K562 (cell line): Measurements from ENCODE around the gene TMEFF2. TPM values are rescaled to one million over a fixed set of nuclear protein-coding genes. Genes with fewer than 3 reads are reported as not detected.

ENCODE experiments used
- ATAC-seq: fragments of 200-7000 bp; cut with Tn5 transposase; 3 replicates; pipeline ENCODE4 v1.9.1; 2020; ENCODE audit warnings: moderate library complexity
- BruUV-seq: library from RNA; stranded (reverse); fragments of 400-500 nt; replicated peaks from 2 replicates; lab custom pipeline; 2021; lab: Mats Ljungman, UMichigan
- CTCF ChIA-PET: fragments of 300-600 bp; formaldehyde crosslinking; extraction: SDS; loops from one replicate; lab custom pipeline; 2021; ENCODE audit warnings: low intra/inter-chr PET ratio; lab: Yijun Ruan, JAX
- POLR2A ChIA-PET: fragments of 300-600, 350-650 bp; sonication (Branson Sonifier 250); formaldehyde crosslinking; extraction: SDS; loops from one replicate; lab custom pipeline; 2021; ENCODE audit warnings: antibody characterized with exemption, inconsistent platforms; lab: Yijun Ruan, JAX
- DNase-seq, 4 experiments: peaks; one replicate each; pipeline versions ENCODE4 v3.0.0 to v3.0.0-alpha.2; 2011 to 2018; ENCODE audit warnings: low spot score in 3 of 4, mixed read lengths in 3 of 4; ENCODE audit errors: extremely low read depth in 1 of 4
- FAIRE-seq: peaks from 2 replicates; lab custom pipeline; 2011; peaks lifted over from hg19 to GRCh38; lab: Jason Lieb, UNC
- H2AFZ ChIP-seq: 2 replicates; pipeline ENCODE4 v1.6.0; 2011; ENCODE audit warnings: low read depth, low read length, control low read depth, inconsistent platforms
- H3K27ac ChIP-seq: fragments of 200-600 bp; 3 replicates; pipeline ENCODE4 v1.8.0; 2011; ENCODE audit warnings: low read depth, mild to moderate bottlenecking, control low read depth, inconsistent platforms, low read length, moderate library complexity, mixed read lengths; ENCODE audit errors: extremely low read depth
- H3K27me3 ChIP-seq, 2 experiments: fragments of 300-600 bp in 1 of 2; 2 replicates in 1 of 2; 3 replicates in 1 of 2; pipeline versions ENCODE4 v1.6.0 to v1.8.0; 2011; ENCODE audit warnings: inconsistent platforms in 2 of 2, low read length in 2 of 2, mild to moderate bottlenecking in 1 of 2, mixed read lengths in 1 of 2, moderate library complexity in 1 of 2; ENCODE audit not compliant: control insufficient read depth in 2 of 2, insufficient read depth in 2 of 2
- H3K36me3 ChIP-seq: fragments of 300-600 bp; 3 replicates; pipeline ENCODE4 v1.8.0; 2011; ENCODE audit warnings: mild to moderate bottlenecking, low read length, inconsistent platforms; ENCODE audit not compliant: control insufficient read depth, insufficient read depth
- H3K4me1 ChIP-seq, 2 experiments: fragments of 200-600 bp in 1 of 2; replicated peaks in 1 of 2; 2 replicates in 1 of 2; 3 replicates in 1 of 2; pipeline versions ENCODE4 v1.5.1 to v1.8.0; 2011; ENCODE audit warnings: inconsistent platforms in 2 of 2, low read length in 2 of 2, mild to moderate bottlenecking in 1 of 2, mixed read lengths in 1 of 2, moderate library complexity in 1 of 2; ENCODE audit not compliant: control insufficient read depth in 2 of 2, insufficient read depth in 2 of 2
- H3K4me2 ChIP-seq: 2 replicates; pipeline ENCODE4 v1.6.1; 2011; ENCODE audit warnings: low read length, control low read depth, inconsistent platforms, mixed read lengths; ENCODE audit not compliant: insufficient read depth
- H3K4me3 ChIP-seq: fragments of 200-600 bp; sonication (generic), shearing (Covaris generic); 2 replicates; pipeline ENCODE4 v1.5.1; 2016; ENCODE audit warnings: control low read depth, inconsistent platforms
- H3K79me2 ChIP-seq: fragments of 200-600 bp; 3 replicates; pipeline ENCODE4 v1.8.0; 2011; ENCODE audit warnings: low read length, inconsistent platforms; ENCODE audit not compliant: control insufficient read depth, insufficient read depth
- H3K9ac ChIP-seq, 2 experiments: 2 replicates each; pipeline versions ENCODE4 v1.6.0 to v1.6.1; 2011; ENCODE audit warnings: low read depth in 2 of 2, low read length in 2 of 2, control low read depth in 1 of 2, inconsistent platforms in 1 of 2, mild to moderate bottlenecking in 1 of 2, mixed read lengths in 1 of 2; ENCODE audit not compliant: insufficient read depth in 1 of 2
- H3K9me1 ChIP-seq: one replicate; pipeline ENCODE4 v1.6.0; 2011; ENCODE audit warnings: inconsistent platforms, mild to moderate bottlenecking, low read length, moderate library complexity; ENCODE audit not compliant: control insufficient read depth, insufficient read depth
- H3K9me3 ChIP-seq: replicated peaks from 2 replicates; pipeline ENCODE4 v1.5.1; 2011; ENCODE audit warnings: low read depth, low read length, inconsistent platforms; ENCODE audit not compliant: control insufficient read depth, insufficient read depth
- H4K20me1 ChIP-seq: replicated peaks from 2 replicates; pipeline ENCODE4 v1.6.1; 2011; ENCODE audit warnings: low read length, inconsistent platforms, mixed read lengths; ENCODE audit not compliant: control insufficient read depth, insufficient read depth
- CGGBP1 ChIP-seq: fragments of 250-450 bp; sonication (Bioruptor Pico); IDR thresholded peaks from 2 replicates; pipeline ENCODE4 v1.9.0; 2021; ENCODE audit warnings: mild to moderate bottlenecking
- CREB1 ChIP-seq, 2 experiments: sonication (generic) in 1 of 2; formaldehyde crosslinking in 1 of 2; IDR thresholded peaks; 2 replicates each; pipeline versions ENCODE4 v1.6.1 to v1.8.0; 2012 to 2022; ENCODE audit warnings: inconsistent platforms in 1 of 2, mild to moderate bottlenecking in 1 of 2, missing genetic modification reagents in 1 of 2, moderate library complexity in 1 of 2
- GATAD2A ChIP-seq: fragments of 450-650 bp; IDR thresholded peaks from 2 replicates; pipeline ENCODE4 v1.6.1; 2017
- JUNB ChIP-seq: fragments of 450-650 bp; formaldehyde crosslinking; conservative IDR thresholded peaks from 2 replicates; pipeline ENCODE4 v1.4.0; 2020; ENCODE audit warnings: mild to moderate bottlenecking
- PHB ChIP-seq: fragments of 250-450 bp; sonication (Bioruptor Pico); IDR thresholded peaks from 2 replicates; pipeline ENCODE4 v1.5.0; 2021
- POU5F1 ChIP-seq: fragments of 150-350 bp; IDR thresholded peaks from 2 replicates; pipeline ENCODE4 v1.6.1; 2014; ENCODE audit warnings: borderline replicate concordance, low read length, low read depth, mild to moderate bottlenecking; ENCODE audit not compliant: partially characterized antibody
- RBM25 ChIP-seq: fragments of 200-400 bp; formaldehyde crosslinking; IDR thresholded peaks from 2 replicates; pipeline ENCODE4 v1.6.1; 2018; ENCODE audit warnings: low read length, low read depth, moderate library complexity; ENCODE audit not compliant: severe bottlenecking
- SPI1 ChIP-seq: IDR thresholded peaks from 2 replicates; pipeline ENCODE4 v1.6.1; 2011; ENCODE audit warnings: low read depth, low read length, control low read depth, borderline replicate concordance
- ZNF143 ChIP-seq: sonication (generic); formaldehyde crosslinking; IDR thresholded peaks from 2 replicates; pipeline ENCODE4 v1.9.0; 2022; ENCODE audit warnings: mild to moderate bottlenecking, missing genetic modification reagents
- ZNF324 ChIP-seq: fragments of 250-450 bp; sonication (Bioruptor Pico); IDR thresholded peaks from 2 replicates; pipeline ENCODE4 v1.4.0; 2020; ENCODE audit warnings: mild to moderate bottlenecking
- ZNF398 ChIP-seq: fragments of 250-450 bp; sonication (Bioruptor Pico); IDR thresholded peaks from 2 replicates; pipeline ENCODE4 v1.8.0; 2021; ENCODE audit warnings: moderate library complexity, mild to moderate bottlenecking, inconsistent platforms
- ZSCAN29 ChIP-seq: fragments of 450-650 bp; IDR thresholded peaks from 2 replicates; pipeline ENCODE4 v1.6.1; 2017
- WGBS: fragments of 100-300 bp; shearing (Covaris generic); methylation state at CpG from one replicate; pipeline ENCODE4 v1.1.6; 2016; ENCODE audit warnings: low coverage, mixed read lengths; ENCODE audit not compliant: insufficient coverage; ENCODE audit errors: missing lambda C conversion rate; 5-methylcytosine and 5-hydroxymethylcytosine counted together
- in situ Hi-C: fragments of 300-500 bp; cut with MboI; formaldehyde crosslinking; loops from 4 replicates; pipeline ENCODE4 v1.15.0; 2018; ENCODE audit warnings: inconsistent platforms, mixed read lengths
- intact Hi-C: fragments of 100-400 bp; cut with micrococcal nuclease; formaldehyde crosslinking; loops from 2 replicates; pipeline ENCODE4 v1.14.2; 2022
- polyA plus RNA-seq, 8 experiments: library from polyadenylated mRNA; depleted of rRNA in 4 of 8; stranded (reverse) in 5 of 8; unstranded in 3 of 8; fragments of >200 nt; fragmentation: Nextera tagmentation in 2 of 8; fragmentation: Illumina TruSeq in 1 of 8; extraction: Ambion mirVana in 2 of 8; extraction: Trizol in 1 of 8; gene quantifications; 2 replicates each; pipeline versions ENCODE4 v1.2.1 to v1.2.3, GENCODE V29; 2011 to 2014; ENCODE audit warnings: inconsistent platforms in 1 of 8, missing spikeins in 1 of 8
- total RNA-seq, 7 experiments: library from RNA; depleted of rRNA in 6 of 7; stranded (reverse); fragments of >200 nt in 6 of 7; fragmentation: Illumina TruSeq in 2 of 7; extraction: Trizol in 2 of 7; gene quantifications; 2 replicates each; pipeline versions ENCODE4 v1.2.1 to v1.2.3, GENCODE V29; 2011 to 2021; ENCODE audit warnings: low replicate concordance in 1 of 7

The TMEFF2 gene
- total and polyA plus RNA-seq, 9 of the 15 experiments (the other 6 are each of a cell fraction or from before 2014, with no cell fraction given), result 1.4 TPM; not detected in 8

- TF ChIP-seq ZNF398 (CRISPR knock-in tag) (no peak), ZNF324 (CRISPR knock-in tag) (no peak), ZNF143 (CRISPR knock-in tag) (no peak)
These were observed 37.0 kb downstream of the TMEFF2 start (continued) for GRCh38 chr2:192157776-192158175.

- in situ Hi-C loops, result loop anchor here (5.0 kb wide), 1 partner anchor 598 kb away; no protein-coding TSS in a partner anchor
- Histone ChIP-seq H3K4me1 (no peaks in the 10 kb centered on the region), H2AFZ (no peak overlapping the region), H3K36me3 (no peaks in the 10 kb centered on the region), H3K9me1 (no peaks in the 10 kb centered on the region), H3K9me3 (no peaks in the 10 kb centered on the region), H3K79me2 (no peaks in the 10 kb centered on the region), H3K4me2 (no peak overlapping the region), H3K27me3 (no peaks in the 10 kb centered on the region), H4K20me1 (no peaks in the 10 kb centered on the region), H3K27ac (no peak overlapping the region), H3K9ac (no peak overlapping the region), H3K4me3 (no peak overlapping the region)
- ATAC-seq (no peak), FAIRE-seq (no peak), DNase-seq (no peak)
- no TSS peak for BruUV-seq
- ChIA-PET POLR2A (no interaction called here), CTCF (no interaction called here)
- intact Hi-C loops, result no loop called here
- 13% methylated on average over 1 of the region's 1 CpG for WGBS
- no peak for TF ChIP-seq POU5F1
- TF ChIP-seq SPI1, result no peak
- TF ChIP-seq CREB1 (IDR thresholded peaks at IDR 0.05), result no peak
- TF ChIP-seq CREB1 (CRISPR knock-in tag; IDR thresholded peaks at IDR 0.05), result no peak
- no peak for TF ChIP-seq GATAD2A
- no peak for TF ChIP-seq PHB
- no peak for TF ChIP-seq CGGBP1 (CRISPR knock-in tag)
- TF ChIP-seq JUNB (CRISPR knock-in tag), result no peak
- TF ChIP-seq RBM25, result no peak
- TF ChIP-seq ZSCAN29, result no peak
These were observed 39.1 kb downstream of the TMEFF2 start for GRCh38 chr2:192155511-192156118.
